ENCODE results near the gene PDE3A.
A peak's percentile ranks its signal among the peaks of the same experiment; 100 is the strongest.

The PDE3A gene

DNA sequence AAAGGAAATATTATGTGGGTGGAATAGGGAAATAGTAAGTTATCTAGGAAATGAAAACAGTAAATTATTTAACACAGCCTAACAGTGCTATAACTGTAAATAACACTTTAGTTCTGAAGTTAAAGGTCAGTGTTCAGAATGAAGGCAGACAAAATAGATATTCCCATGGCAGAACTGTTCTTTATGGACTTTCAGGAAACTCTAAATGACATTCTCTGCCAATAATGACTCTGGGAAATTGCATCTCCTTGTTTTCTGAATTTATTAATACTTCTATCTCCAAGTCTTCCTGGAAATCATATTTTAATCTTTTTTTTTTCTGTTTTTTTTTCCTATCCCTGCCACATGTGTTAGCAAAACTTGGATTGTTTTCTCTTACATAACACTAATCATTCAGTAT, 101.4 kb downstream of the PDE3A start:
- no peak for DNase-seq
- H3K36me3 ChIP-seq (ENCODE audit: control insufficient read depth in 1 of 2, insufficient read depth in 2 of 2, low read depth in 1 of 2, low read length in 2 of 2): no peaks in the 10 kb centered on the region
- no peak overlapping the region for H2BK5ac ChIP-seq (ENCODE audit: low read depth, low read length, poor library complexity, severe bottlenecking)
- H3K27ac ChIP-seq (ENCODE audit: low read length, poor library complexity, severe bottlenecking): no peak overlapping the region
- no peaks in the 10 kb centered on the region for H3K9me3 ChIP-seq (ENCODE audit: control insufficient read depth, low read length)
- no peak overlapping the region for H4K8ac ChIP-seq (ENCODE audit: low read length)
- H3K4me3 ChIP-seq (ENCODE audit: insufficient read depth in 1 of 2, low read depth in 1 of 2, low read length in 2 of 2): no peak overlapping the region
- no peak overlapping the region for H4K91ac ChIP-seq (ENCODE audit: low read length)
- H2BK15ac ChIP-seq (ENCODE audit: low read depth, poor library complexity, severe bottlenecking): no peak overlapping the region
- H3K4me2 ChIP-seq (ENCODE audit: low read length, poor library complexity, severe bottlenecking): no peak overlapping the region
- no peak overlapping the region for H3K18ac ChIP-seq (ENCODE audit: low read depth in 1 of 2, low read length in 2 of 2)
- H2BK120ac ChIP-seq (ENCODE audit: low read depth, low read length): no peak overlapping the region
- peak overlapping the region; percentile 13 for H3K9ac ChIP-seq (ENCODE audit: low read length)
- no peak overlapping the region for H3K4ac ChIP-seq (ENCODE audit: low read depth in 1 of 2, low read length in 2 of 2)
- H3K4me1 ChIP-seq (ENCODE audit: control insufficient read depth, insufficient read depth, low read depth, low read length): no peaks in the 10 kb centered on the region
- H2BK12ac ChIP-seq (ENCODE audit: low read length in 2 of 2): no peak overlapping the region
- no peaks in the 10 kb centered on the region for H3K27me3 ChIP-seq (ENCODE audit: control insufficient read depth in 1 of 2, insufficient read depth in 1 of 2, low read length in 2 of 2)
- H3K14ac ChIP-seq (ENCODE audit: low read length in 2 of 2): no peak overlapping the region
- no peak overlapping the region for H3K23ac ChIP-seq (ENCODE audit: low read length in 2 of 2)
- H2AFZ ChIP-seq (ENCODE audit: low read depth, low read length): no peak overlapping the region
- H3K79me1 ChIP-seq (replicated peaks; ENCODE audit: low read length, poor library complexity, severe bottlenecking): no peaks in the 10 kb centered on the region
- no peak overlapping the region for H2AK5ac ChIP-seq (ENCODE audit: low read length, severe bottlenecking)

DNA sequence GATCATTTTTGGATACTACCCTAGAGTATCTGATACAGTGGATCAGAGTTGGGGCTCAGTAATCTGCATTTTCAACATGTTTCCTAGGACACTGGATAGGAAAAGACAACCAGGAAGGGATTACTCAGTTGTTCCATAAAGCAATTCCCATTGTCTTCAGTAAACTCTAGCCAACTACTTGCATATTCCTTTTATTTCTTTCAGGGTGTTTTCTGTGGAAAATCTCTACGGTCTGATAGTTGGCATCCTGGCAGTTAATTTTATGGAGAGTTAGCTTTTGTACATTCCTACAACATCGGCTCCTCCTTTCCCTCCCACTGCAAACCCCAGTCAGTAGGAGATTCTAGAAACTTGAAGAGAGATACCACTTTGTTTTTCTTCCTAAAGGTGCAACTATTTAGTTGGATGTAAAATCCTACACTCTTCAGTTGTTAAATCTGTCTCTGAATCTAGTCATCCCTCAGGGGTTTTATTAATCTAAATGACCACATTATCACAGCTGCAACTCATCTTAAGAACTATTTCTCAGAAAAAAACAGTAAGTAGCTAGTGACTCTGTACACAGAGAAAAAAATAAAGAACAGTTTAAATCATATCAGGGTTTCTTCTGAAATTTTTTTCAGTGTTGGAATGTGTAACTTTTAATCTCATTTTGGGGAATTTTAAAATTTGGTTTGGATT, 103.9 kb downstream of the PDE3A start:
- Histone ChIP-seq H3K9me3 (ENCODE audit: control insufficient read depth, low read length) (no peaks in the 10 kb centered on the region), H3K27ac (ENCODE audit: low read length, poor library complexity, severe bottlenecking) (no peak overlapping the region), H3K27me3 (ENCODE audit: control insufficient read depth in 1 of 2, insufficient read depth in 1 of 2, low read length in 2 of 2) (no peaks in the 10 kb centered on the region), H3K4ac (ENCODE audit: low read depth in 1 of 2, low read length in 2 of 2) (no peak overlapping the region), H2BK120ac (ENCODE audit: low read depth, low read length) (no peak overlapping the region), H4K8ac (ENCODE audit: low read length) (no peak overlapping the region), H3K36me3 (ENCODE audit: control insufficient read depth in 1 of 2, insufficient read depth in 2 of 2, low read depth in 1 of 2, low read length in 2 of 2) (no peaks in the 10 kb centered on the region), H3K4me3 (ENCODE audit: insufficient read depth in 1 of 2, low read depth in 1 of 2, low read length in 2 of 2) (no peak overlapping the region), H2BK5ac (ENCODE audit: low read depth, low read length, poor library complexity, severe bottlenecking) (no peak overlapping the region), H2AFZ (ENCODE audit: low read depth, low read length) (no peak overlapping the region), H3K18ac (ENCODE audit: low read depth in 1 of 2, low read length in 2 of 2) (no peak overlapping the region), H4K91ac (ENCODE audit: low read length) (no peak overlapping the region), H3K4me2 (ENCODE audit: low read length, poor library complexity, severe bottlenecking) (no peak overlapping the region), H3K9ac (ENCODE audit: low read length) (peak overlapping the region; percentile 48), H2BK12ac (ENCODE audit: low read length in 2 of 2) (no peak overlapping the region), H3K79me1 (replicated peaks; ENCODE audit: low read length, poor library complexity, severe bottlenecking) (no peaks in the 10 kb centered on the region), H3K4me1 (ENCODE audit: control insufficient read depth, insufficient read depth, low read depth, low read length) (no peaks in the 10 kb centered on the region), H2BK15ac (ENCODE audit: low read depth, poor library complexity, severe bottlenecking) (no peak overlapping the region), H3K23ac (ENCODE audit: low read length in 2 of 2) (no peak overlapping the region), H2AK5ac (ENCODE audit: low read length, severe bottlenecking) (no peak overlapping the region), H3K14ac (ENCODE audit: low read length in 2 of 2) (no peak overlapping the region)
- WGBS: no CpG with 5 or more reads among the region's 2 CpGs
- no peak for DNase-seq

DNA sequence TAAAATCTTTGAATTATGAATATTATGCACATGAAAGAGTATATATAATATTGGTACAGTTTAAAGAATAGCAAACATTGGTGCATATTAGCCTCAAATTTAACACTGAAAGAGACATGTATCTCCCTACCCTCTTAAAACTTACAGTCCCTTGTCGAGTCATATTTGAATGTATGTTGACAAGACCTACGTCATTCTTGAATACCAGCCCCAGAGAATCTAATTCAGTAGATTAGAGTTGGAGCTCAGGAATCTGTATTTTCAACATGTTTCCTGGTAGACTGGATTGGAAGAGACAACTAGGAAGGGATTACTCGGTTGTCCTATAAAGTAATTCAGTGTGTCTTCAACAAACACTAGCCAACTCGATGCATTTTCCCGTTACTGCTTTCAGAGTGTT, 104.8 kb downstream of the PDE3A start:
- H2AK5ac ChIP-seq (ENCODE audit: low read length, severe bottlenecking): no peak overlapping the region

DNA sequence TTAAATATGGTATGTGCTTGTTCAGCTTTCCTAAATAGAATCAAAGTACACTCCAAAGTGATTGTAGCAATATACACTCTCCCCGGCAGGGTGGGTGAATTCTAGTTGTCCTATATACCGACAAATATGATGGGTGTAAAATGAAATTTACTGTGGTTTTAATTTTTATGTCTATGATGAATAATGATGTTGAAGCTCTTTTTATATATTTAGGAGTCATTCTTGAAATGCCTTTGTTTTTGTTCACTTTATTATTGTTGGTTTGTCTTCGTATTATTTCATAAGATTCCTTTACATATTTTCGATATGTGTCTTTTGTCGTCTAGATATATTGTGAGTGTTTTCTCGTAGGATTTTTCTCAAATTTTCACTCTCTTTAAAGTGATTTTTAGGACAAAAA, 105.7 kb downstream of the PDE3A start:
- Histone ChIP-seq H3K4me3 (ENCODE audit: insufficient read depth in 1 of 2, low read depth in 1 of 2, low read length in 2 of 2) (no peak overlapping the region), H2AFZ (ENCODE audit: low read depth, low read length) (no peak overlapping the region), H2AK5ac (ENCODE audit: low read length, severe bottlenecking) (no peak overlapping the region), H3K9me3 (ENCODE audit: control insufficient read depth, low read length) (no peaks in the 10 kb centered on the region), H3K4me2 (ENCODE audit: low read length, poor library complexity, severe bottlenecking) (no peak overlapping the region), H3K36me3 (ENCODE audit: control insufficient read depth in 1 of 2, insufficient read depth in 2 of 2, low read depth in 1 of 2, low read length in 2 of 2) (no peaks in the 10 kb centered on the region), H3K27ac (ENCODE audit: low read length, poor library complexity, severe bottlenecking) (no peak overlapping the region), H2BK15ac (ENCODE audit: low read depth, poor library complexity, severe bottlenecking) (no peak overlapping the region), H4K91ac (ENCODE audit: low read length) (no peak overlapping the region), H3K4ac (ENCODE audit: low read depth in 1 of 2, low read length in 2 of 2) (no peak overlapping the region), H3K14ac (ENCODE audit: low read length in 2 of 2) (no peak overlapping the region), H4K8ac (ENCODE audit: low read length) (no peak overlapping the region), H3K18ac (ENCODE audit: low read depth in 1 of 2, low read length in 2 of 2) (no peak overlapping the region), H3K27me3 (ENCODE audit: control insufficient read depth in 1 of 2, insufficient read depth in 1 of 2, low read length in 2 of 2) (no peaks in the 10 kb centered on the region), H3K4me1 (ENCODE audit: control insufficient read depth, insufficient read depth, low read depth, low read length) (no peaks in the 10 kb centered on the region), H2BK12ac (ENCODE audit: low read length in 2 of 2) (no peak overlapping the region), H3K79me1 (replicated peaks; ENCODE audit: low read length, poor library complexity, severe bottlenecking) (no peaks in the 10 kb centered on the region), H3K9ac (ENCODE audit: low read length) (no peak overlapping the region), H2BK120ac (ENCODE audit: low read depth, low read length) (no peak overlapping the region), H2BK5ac (ENCODE audit: low read depth, low read length, poor library complexity, severe bottlenecking) (no peak overlapping the region), H3K23ac (ENCODE audit: low read length in 2 of 2) (no peak overlapping the region)
- no peak for DNase-seq
- WGBS: 100% methylated on average over 3 of the region's 6 CpGs

More for the DNA sequence above, 104.8 kb downstream of the PDE3A start:
- Histone ChIP-seq H2BK5ac (ENCODE audit: low read depth, low read length, poor library complexity, severe bottlenecking) (no peak overlapping the region), H2BK12ac (ENCODE audit: low read length in 2 of 2) (no peak overlapping the region), H4K8ac (ENCODE audit: low read length) (no peak overlapping the region), H4K91ac (ENCODE audit: low read length) (no peak overlapping the region), H3K18ac (ENCODE audit: low read depth in 1 of 2, low read length in 2 of 2) (no peak overlapping the region), H2AFZ (ENCODE audit: low read depth, low read length) (no peak overlapping the region), H3K36me3 (ENCODE audit: control insufficient read depth in 1 of 2, insufficient read depth in 2 of 2, low read depth in 1 of 2, low read length in 2 of 2) (no peaks in the 10 kb centered on the region), H3K4me1 (ENCODE audit: control insufficient read depth, insufficient read depth, low read depth, low read length) (no peaks in the 10 kb centered on the region), H3K14ac (ENCODE audit: low read length in 2 of 2) (no peak overlapping the region), H3K4me3 (ENCODE audit: insufficient read depth in 1 of 2, low read depth in 1 of 2, low read length in 2 of 2) (no peak overlapping the region), H3K27me3 (ENCODE audit: control insufficient read depth in 1 of 2, insufficient read depth in 1 of 2, low read length in 2 of 2) (no peaks in the 10 kb centered on the region), H3K79me1 (replicated peaks; ENCODE audit: low read length, poor library complexity, severe bottlenecking) (no peaks in the 10 kb centered on the region), H3K4ac (ENCODE audit: low read depth in 1 of 2, low read length in 2 of 2) (no peak overlapping the region), H3K27ac (ENCODE audit: low read length, poor library complexity, severe bottlenecking) (no peak overlapping the region), H3K9ac (ENCODE audit: low read length) (no peak overlapping the region), H3K23ac (ENCODE audit: low read length in 2 of 2) (no peak overlapping the region), H3K4me2 (ENCODE audit: low read length, poor library complexity, severe bottlenecking) (no peak overlapping the region), H2BK15ac (ENCODE audit: low read depth, poor library complexity, severe bottlenecking) (no peak overlapping the region), H2BK120ac (ENCODE audit: low read depth, low read length) (no peak overlapping the region), H3K9me3 (ENCODE audit: control insufficient read depth, low read length) (no peaks in the 10 kb centered on the region)
- no peak for DNase-seq
- WGBS: 91% methylated on average over 5 of the region's 5 CpGs
